ENCODE results near the gene PRICKLE2.

Gene PRICKLE2

GRCh38 chr3:64240959-64241358 is 15.7 kb upstream of the PRICKLE2 start:
- no peak for DNase-seq (ENCODE audit: low read depth)
- H3K4me3 ChIP-seq (ENCODE audit: control insufficient read depth, low read depth, low read length), result no peak overlapping the region
- TF ChIP-seq CTCF (IDR thresholded peaks at IDR 0.05; ENCODE audit: control insufficient read depth, insufficient read depth, low read depth, low read length, missing control alignments), result no peak

- no peak overlapping the region for H3K4me3 ChIP-seq (ENCODE audit: control insufficient read depth, low read depth, low read length)
- TF ChIP-seq CTCF (IDR thresholded peaks at IDR 0.05; ENCODE audit: control insufficient read depth, insufficient read depth, low read depth, low read length, missing control alignments), result no peak
- no peak for DNase-seq (ENCODE audit: low read depth)
These were observed 15.1 kb upstream of the PRICKLE2 start for GRCh38 chr3:64240396-64240795.

- no peak for TF ChIP-seq CTCF (IDR thresholded peaks at IDR 0.05; ENCODE audit: control insufficient read depth, insufficient read depth, low read depth, low read length, missing control alignments)
- no peak for DNase-seq (ENCODE audit: low read depth)
- no peak overlapping the region for H3K4me3 ChIP-seq (ENCODE audit: control insufficient read depth, low read depth, low read length)
These were observed 14.6 kb upstream of the PRICKLE2 start for GRCh38 chr3:64239841-64240240.

- DNase-seq (ENCODE audit: low read depth), result peak; percentile 87
These were observed 13.9 kb upstream of the PRICKLE2 start for GRCh38 chr3:64238971-64239667.

GRCh38 chr3:64237083-64237482 is 11.8 kb upstream of the PRICKLE2 start:
- no peak for DNase-seq (ENCODE audit: low read depth)
- no peak for TF ChIP-seq CTCF (IDR thresholded peaks at IDR 0.05; ENCODE audit: control insufficient read depth, insufficient read depth, low read depth, low read length, missing control alignments)
- no peak overlapping the region for H3K4me3 ChIP-seq (ENCODE audit: control insufficient read depth, low read depth, low read length)

More at GRCh38 chr3:64238971-64239667, 13.9 kb upstream of the PRICKLE2 start:
- no peak overlapping the region for H3K4me3 ChIP-seq (ENCODE audit: control insufficient read depth, low read depth, low read length)
- no peak for TF ChIP-seq CTCF (IDR thresholded peaks at IDR 0.05; ENCODE audit: control insufficient read depth, insufficient read depth, low read depth, low read length, missing control alignments)

- no peak for DNase-seq (ENCODE audit: low read depth)
- no peak for TF ChIP-seq CTCF (IDR thresholded peaks at IDR 0.05; ENCODE audit: control insufficient read depth, insufficient read depth, low read depth, low read length, missing control alignments)
- H3K4me3 ChIP-seq (ENCODE audit: control insufficient read depth, low read depth, low read length), result no peak overlapping the region
These were observed 10.3 kb upstream of the PRICKLE2 start for GRCh38 chr3:64235605-64236004.
